HL-60 (cell line): ENCODE results near the gene EHD4.

ENCODE experiments used
- DNase-seq, 2 experiments: peaks; one replicate each; pipeline ENCODE4 v3.0.0-alpha.2; 2010 to 2020; ENCODE audit warnings: low read depth in 1 of 2, low spot score in 1 of 2
- H3K27ac ChIP-seq: fragments of 250-450 bp; sonication (Bioruptor Pico); replicated peaks from 2 replicates; pipeline ENCODE4 v1.5.1; 2020; ENCODE audit warnings: mild to moderate bottlenecking, moderate library complexity
- H3K27me3 ChIP-seq: fragments of 250-450 bp; sonication (Bioruptor Pico); 2 replicates; pipeline ENCODE4 v1.5.1; 2021; ENCODE audit warnings: mild to moderate bottlenecking, moderate library complexity; ENCODE audit not compliant: insufficient read depth, poor library complexity, severe bottlenecking
- H3K4me3 ChIP-seq: replicated peaks from 2 replicates; pipeline ENCODE4 v1.5.1; 2011; ENCODE audit warnings: mild to moderate bottlenecking, control low read depth, low read length; ENCODE audit not compliant: insufficient read depth
- GABPA ChIP-seq: IDR thresholded peaks from 2 replicates; pipeline ENCODE4 v1.6.1; 2012; ENCODE audit warnings: low read depth
- POLR2AphosphoS5 ChIP-seq: IDR thresholded peaks from 2 replicates; pipeline ENCODE4 v1.6.1; 2012; ENCODE audit warnings: low read depth
- SPI1 ChIP-seq: IDR thresholded peaks from 2 replicates; pipeline ENCODE4 v1.6.1; 2012; ENCODE audit warnings: low read depth, mild to moderate bottlenecking, borderline replicate concordance
- TF ChIP-seq, protein P1 (sequence below): IDR thresholded peaks from one replicate; pipeline ENCODE4 v1.5.1; 2011; ENCODE audit warnings: low read length, control low read depth, inconsistent platforms; ENCODE audit not compliant: insufficient read depth
- TF ChIP-seq, protein P2 (sequence below): IDR thresholded peaks from 2 replicates; pipeline ENCODE4 v1.6.1; 2012; ENCODE audit warnings: low read depth; ENCODE audit not compliant: insufficient replicate concordance

The EHD4 gene

DNA sequence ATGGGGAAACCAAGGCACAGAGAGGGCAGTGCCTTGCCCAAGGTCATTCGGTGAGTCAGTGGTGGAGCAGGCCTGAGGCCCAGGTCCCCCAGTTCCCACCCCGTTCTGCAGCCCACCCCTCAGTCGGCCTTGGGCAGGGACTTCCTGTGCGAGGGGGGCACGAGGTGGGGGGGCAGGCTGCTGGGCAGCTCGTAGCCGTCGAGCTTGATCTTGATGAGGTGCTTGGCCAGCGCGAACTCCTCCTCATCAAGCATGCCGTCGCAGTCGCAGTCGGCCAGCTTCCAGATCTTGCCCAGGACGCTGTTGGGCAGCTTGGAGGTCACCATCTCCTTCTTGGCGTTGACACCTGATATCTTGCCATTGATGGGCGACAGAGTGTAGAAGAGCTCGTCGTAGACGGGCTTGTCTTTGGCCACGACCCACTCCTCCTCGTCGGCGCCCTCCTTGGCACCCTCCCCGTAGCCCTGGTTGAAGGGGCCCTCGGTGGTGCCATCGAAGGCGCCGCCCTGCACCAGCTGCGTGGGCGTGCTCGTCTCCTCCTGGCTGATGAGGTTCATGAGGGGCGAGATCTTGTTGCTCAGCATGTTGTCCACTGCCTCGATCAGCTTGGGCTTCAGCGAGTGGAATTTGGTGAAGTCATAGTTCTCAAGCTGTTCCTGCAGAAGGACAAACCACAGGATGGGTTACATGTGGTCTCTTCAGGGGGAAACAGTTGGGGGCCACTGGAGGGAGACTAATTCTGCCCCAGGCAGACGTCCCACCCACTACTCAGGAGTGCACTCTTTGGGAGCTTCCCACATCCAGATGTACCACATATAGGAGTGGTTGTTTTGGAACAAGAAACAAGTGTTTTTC is 71.6 kb downstream of the EHD4 start:
- TF ChIP-seq POLR2AphosphoS5 = no peak
- no peak for TF ChIP-seq SPI1
- TF ChIP-seq, protein P1, sequence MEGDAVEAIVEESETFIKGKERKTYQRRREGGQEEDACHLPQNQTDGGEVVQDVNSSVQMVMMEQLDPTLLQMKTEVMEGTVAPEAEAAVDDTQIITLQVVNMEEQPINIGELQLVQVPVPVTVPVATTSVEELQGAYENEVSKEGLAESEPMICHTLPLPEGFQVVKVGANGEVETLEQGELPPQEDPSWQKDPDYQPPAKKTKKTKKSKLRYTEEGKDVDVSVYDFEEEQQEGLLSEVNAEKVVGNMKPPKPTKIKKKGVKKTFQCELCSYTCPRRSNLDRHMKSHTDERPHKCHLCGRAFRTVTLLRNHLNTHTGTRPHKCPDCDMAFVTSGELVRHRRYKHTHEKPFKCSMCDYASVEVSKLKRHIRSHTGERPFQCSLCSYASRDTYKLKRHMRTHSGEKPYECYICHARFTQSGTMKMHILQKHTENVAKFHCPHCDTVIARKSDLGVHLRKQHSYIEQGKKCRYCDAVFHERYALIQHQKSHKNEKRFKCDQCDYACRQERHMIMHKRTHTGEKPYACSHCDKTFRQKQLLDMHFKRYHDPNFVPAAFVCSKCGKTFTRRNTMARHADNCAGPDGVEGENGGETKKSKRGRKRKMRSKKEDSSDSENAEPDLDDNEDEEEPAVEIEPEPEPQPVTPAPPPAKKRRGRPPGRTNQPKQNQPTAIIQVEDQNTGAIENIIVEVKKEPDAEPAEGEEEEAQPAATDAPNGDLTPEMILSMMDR = no peak
- no peak for TF ChIP-seq GABPA
- TF ChIP-seq, protein P2, sequence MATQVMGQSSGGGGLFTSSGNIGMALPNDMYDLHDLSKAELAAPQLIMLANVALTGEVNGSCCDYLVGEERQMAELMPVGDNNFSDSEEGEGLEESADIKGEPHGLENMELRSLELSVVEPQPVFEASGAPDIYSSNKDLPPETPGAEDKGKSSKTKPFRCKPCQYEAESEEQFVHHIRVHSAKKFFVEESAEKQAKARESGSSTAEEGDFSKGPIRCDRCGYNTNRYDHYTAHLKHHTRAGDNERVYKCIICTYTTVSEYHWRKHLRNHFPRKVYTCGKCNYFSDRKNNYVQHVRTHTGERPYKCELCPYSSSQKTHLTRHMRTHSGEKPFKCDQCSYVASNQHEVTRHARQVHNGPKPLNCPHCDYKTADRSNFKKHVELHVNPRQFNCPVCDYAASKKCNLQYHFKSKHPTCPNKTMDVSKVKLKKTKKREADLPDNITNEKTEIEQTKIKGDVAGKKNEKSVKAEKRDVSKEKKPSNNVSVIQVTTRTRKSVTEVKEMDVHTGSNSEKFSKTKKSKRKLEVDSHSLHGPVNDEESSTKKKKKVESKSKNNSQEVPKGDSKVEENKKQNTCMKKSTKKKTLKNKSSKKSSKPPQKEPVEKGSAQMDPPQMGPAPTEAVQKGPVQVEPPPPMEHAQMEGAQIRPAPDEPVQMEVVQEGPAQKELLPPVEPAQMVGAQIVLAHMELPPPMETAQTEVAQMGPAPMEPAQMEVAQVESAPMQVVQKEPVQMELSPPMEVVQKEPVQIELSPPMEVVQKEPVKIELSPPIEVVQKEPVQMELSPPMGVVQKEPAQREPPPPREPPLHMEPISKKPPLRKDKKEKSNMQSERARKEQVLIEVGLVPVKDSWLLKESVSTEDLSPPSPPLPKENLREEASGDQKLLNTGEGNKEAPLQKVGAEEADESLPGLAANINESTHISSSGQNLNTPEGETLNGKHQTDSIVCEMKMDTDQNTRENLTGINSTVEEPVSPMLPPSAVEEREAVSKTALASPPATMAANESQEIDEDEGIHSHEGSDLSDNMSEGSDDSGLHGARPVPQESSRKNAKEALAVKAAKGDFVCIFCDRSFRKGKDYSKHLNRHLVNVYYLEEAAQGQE = no peak
- DNase-seq = no peak
- H3K27ac ChIP-seq = no peak overlapping the region
- H3K27me3 ChIP-seq = no peaks in the 10 kb centered on the region
- no peak overlapping the region for H3K4me3 ChIP-seq

- no peak overlapping the region for H3K4me3 ChIP-seq
- no peaks in the 10 kb centered on the region for H3K27me3 ChIP-seq
- TF ChIP-seq, protein P1 = no peak
- TF ChIP-seq, protein P2 = no peak
- TF ChIP-seq GABPA (no peak), POLR2AphosphoS5 (no peak), SPI1 (no peak)
- no peak overlapping the region for H3K27ac ChIP-seq
- DNase-seq = no peak
Observed at GRCh38 chr15:41899854-41900442, 72.4 kb downstream of the EHD4 start.

- no peak for DNase-seq
- TF ChIP-seq SPI1 (no peak), POLR2AphosphoS5 (no peak), GABPA (no peak)
- TF ChIP-seq, protein P1 = no peak
- TF ChIP-seq, protein P2 = no peak
- H3K27me3 ChIP-seq = no peaks in the 10 kb centered on the region
- no peak overlapping the region for H3K27ac ChIP-seq
- H3K4me3 ChIP-seq = no peak overlapping the region
Observed at GRCh38 chr15:41897363-41897799, 75.0 kb downstream of the EHD4 start.
